A673 (cell line): ENCODE measurements around the gene MYL9. TPM values are rescaled to one million over a fixed set of nuclear protein-coding genes. Genes with fewer than 3 reads are reported as not detected.

Experiments
- BruUV-seq: library from RNA; stranded (reverse); fragments of 400-500 nt; replicated peaks from 2 replicates; lab custom pipeline; 2021; lab: Mats Ljungman, UMichigan
- CTCF ChIA-PET: fragments of 300-600 bp; sonication (Branson Sonifier 250); formaldehyde crosslinking; loops from one replicate; lab custom pipeline; 2022; ENCODE audit warnings: antibody characterized with exemption; lab: Charles Lee
- POLR2A ChIA-PET: fragments of 300-600 bp; sonication (Branson Sonifier 250); formaldehyde crosslinking; loops from one replicate; lab custom pipeline; 2022; ENCODE audit warnings: antibody characterized with exemption; ENCODE audit not compliant: low non-redundant PET; lab: Charles Lee
- DNase-seq: peaks from one replicate; pipeline ENCODE4 v3.0.0-alpha.2; 2015; ENCODE audit warnings: low spot score
- H3K27ac ChIP-seq: fragments of 200-600 bp; sonication (generic); 2 replicates; pipeline ENCODE4 v1.5.1; 2016; ENCODE audit warnings: mixed run types, low read depth, mild to moderate bottlenecking, mixed read lengths, antibody characterized with exemption, low read length; ENCODE audit not compliant: poor library complexity, severe bottlenecking
- H3K27me3 ChIP-seq: fragments of 200-600 bp; sonication (generic); replicated peaks from 2 replicates; pipeline ENCODE4 v1.6.1; 2017; ENCODE audit warnings: mixed run types, low read depth, mild to moderate bottlenecking, mixed read lengths, antibody characterized with exemption, low read length; ENCODE audit not compliant: insufficient read depth, poor library complexity
- H3K36me3 ChIP-seq: fragments of 200-600 bp; sonication (generic); 2 replicates; pipeline ENCODE4 v1.6.1; 2016; ENCODE audit warnings: mixed run types, mild to moderate bottlenecking, mixed read lengths, antibody characterized with exemption, low read length; ENCODE audit not compliant: insufficient read depth, poor library complexity, severe bottlenecking
- H3K4me1 ChIP-seq: fragments of 200-600 bp; sonication (generic); 2 replicates; pipeline ENCODE4 v1.6.1; 2017; ENCODE audit warnings: mixed run types, mild to moderate bottlenecking, mixed read lengths, antibody characterized with exemption, low read length; ENCODE audit not compliant: insufficient read depth, poor library complexity, severe bottlenecking
- H3K4me3 ChIP-seq: fragments of 200-600 bp; sonication (generic); 2 replicates; pipeline ENCODE4 v1.5.1; 2016; ENCODE audit warnings: low read depth, mixed run types, mild to moderate bottlenecking, mixed read lengths, low read length; ENCODE audit not compliant: poor library complexity, severe bottlenecking
- H3K9me3 ChIP-seq: fragments of 200-600 bp; sonication (generic); 2 replicates; pipeline ENCODE4 v1.6.1; 2016; ENCODE audit warnings: mixed run types, low read depth, mild to moderate bottlenecking, mixed read lengths, antibody characterized with exemption, low read length; ENCODE audit not compliant: poor library complexity, severe bottlenecking
- CTCF ChIP-seq: fragments of 300-800, 200-600 bp; sonication (generic); conservative IDR thresholded peaks from 2 replicates; pipeline ENCODE4 v1.5.1; 2017; ENCODE audit warnings: low read depth, mild to moderate bottlenecking, antibody characterized with exemption, low read length, moderate library complexity, mixed read lengths
- EZH2 ChIP-seq: fragments of 200-600 bp; sonication (generic); IDR thresholded peaks from 2 replicates; pipeline ENCODE4 v1.6.1; 2017; ENCODE audit warnings: borderline replicate concordance, low read depth, mild to moderate bottlenecking, mixed read lengths, antibody characterized with exemption, low read length; ENCODE audit not compliant: poor library complexity, severe bottlenecking
- intact Hi-C: fragments of 100-400 bp; cut with micrococcal nuclease; formaldehyde crosslinking; loops from one replicate; pipeline ENCODE4 v1.10.0; 2022; ENCODE audit not compliant: unreplicated experiment
- total RNA-seq: library from RNA; stranded (reverse); gene quantifications from 2 replicates; pipeline ENCODE4 v1.2.3, GENCODE V29; 2021

The MYL9 gene
- total RNA-seq, 1 experiment from 2014 or later: not detected

GRCh38 chr20:36541768-36542488 lies 609 bp downstream of the MYL9 start:
- Histone ChIP-seq H3K4me1 (peaks cover 13% of the 10 kb centered on the region), H3K4me3 (no peak overlapping the region), H3K9me3 (no peaks in the 10 kb centered on the region), H3K27me3 (no peaks in the 10 kb centered on the region), H3K36me3 (no peaks in the 10 kb centered on the region), H3K27ac (no peak overlapping the region)
- intact Hi-C loops: no loop called here
- TF ChIP-seq EZH2 (no peak), CTCF (peak; percentile 45)
- DNase-seq: no peak
- ChIA-PET CTCF (no interaction called here), POLR2A (no interaction called here)
- no TSS peak for BruUV-seq

- Histone ChIP-seq H3K4me1 (peaks cover 13% of the 10 kb centered on the region), H3K36me3 (no peaks in the 10 kb centered on the region), H3K9me3 (no peaks in the 10 kb centered on the region), H3K4me3 (no peak overlapping the region), H3K27ac (no peak overlapping the region), H3K27me3 (no peaks in the 10 kb centered on the region)
- TF ChIP-seq CTCF: no peak
- no peak for TF ChIP-seq EZH2
- no TSS peak for BruUV-seq
- ChIA-PET CTCF (no interaction called here), POLR2A (no interaction called here)
- no peak for DNase-seq
- intact Hi-C loops: no loop called here
Observed at GRCh38 chr20:36542516-36543183, 1.3 kb downstream of the MYL9 start.

GRCh38 chr20:36543184-36544133 lies 2.1 kb downstream of the MYL9 start:
- H3K4me1 ChIP-seq: peaks cover 13% of the 10 kb centered on the region
- TF ChIP-seq EZH2 (no peak), CTCF (no peak)
- H3K4me3 ChIP-seq: no peak overlapping the region
- no peaks in the 10 kb centered on the region for H3K36me3 ChIP-seq
- H3K27ac ChIP-seq: no peak overlapping the region
- ChIA-PET POLR2A (no interaction called here), CTCF (no interaction called here)
- intact Hi-C loops: no loop called here
- no peak for DNase-seq
- H3K9me3 ChIP-seq: no peaks in the 10 kb centered on the region
- H3K27me3 ChIP-seq: no peaks in the 10 kb centered on the region
- BruUV-seq: no TSS peak
